Epithelial cell of esophagus (primary cell): ENCODE results near the gene ADCY10.

Experiments
- DNase-seq: peaks from one replicate; pipeline ENCODE4 v3.0.0; 2010; ENCODE audit warnings: low read depth
- H3K4me3 ChIP-seq: 2 replicates; pipeline ENCODE4 v1.5.1; 2011; ENCODE audit warnings: mild to moderate bottlenecking, low read length, control low read depth
- CTCF ChIP-seq: IDR thresholded peaks from 2 replicates; pipeline ENCODE4 v1.5.1; 2011; ENCODE audit warnings: low read depth, mild to moderate bottlenecking, low read length, control low read depth, inconsistent platforms; ENCODE audit not compliant: insufficient read depth; ENCODE audit errors: missing control alignments

Gene ADCY10

GRCh38 chr1:167792188-167792565, 121.8 kb downstream of the ADCY10 start:
- no peak for DNase-seq
- H3K4me3 ChIP-seq: no peak overlapping the region
- TF ChIP-seq CTCF: no peak

- no peak for TF ChIP-seq CTCF
- H3K4me3 ChIP-seq: no peak overlapping the region
- DNase-seq: no peak
Measured at GRCh38 chr1:167791281-167792187, 122.4 kb downstream of the ADCY10 start.

GRCh38 chr1:167790117-167790516, 123.8 kb downstream of the ADCY10 start:
- peak; percentile 97 for DNase-seq
- no peak overlapping the region for H3K4me3 ChIP-seq
- no peak for TF ChIP-seq CTCF

GRCh38 chr1:167789501-167789900, 124.4 kb downstream of the ADCY10 start:
- H3K4me3 ChIP-seq: no peak overlapping the region
- peak; percentile 92 for DNase-seq
- no peak for TF ChIP-seq CTCF

- no peak overlapping the region for H3K4me3 ChIP-seq
- DNase-seq: no peak
- no peak for TF ChIP-seq CTCF
Measured at GRCh38 chr1:167786502-167786901, 127.4 kb downstream of the ADCY10 start.

GRCh38 chr1:167784876-167785550, 128.9 kb downstream of the ADCY10 start:
- H3K4me3 ChIP-seq: no peak overlapping the region
- no peak for DNase-seq
- TF ChIP-seq CTCF: no peak
